Stomach (tissue), 9 donors: ENCODE data around the gene STT3A. TPM values are rescaled to one million over a fixed set of nuclear protein-coding genes. Genes with fewer than 3 reads are reported as not detected.

Source experiments
- DNase-seq, 2 donors: peaks; one replicate each; pipeline versions ENCODE4 v3.0.0 to v3.0.0-alpha.2; 2013 to 2019
- H3K27ac ChIP-seq, 5 donors: fragments of 200-600 bp in 4 of 5; sonication (generic) in 4 of 5; one replicate each; pipeline ENCODE4 v1.5.1; 2013 to 2019; ENCODE audit warnings: mild to moderate bottlenecking in 1 of 5, moderate library complexity in 1 of 5
- H3K27me3 ChIP-seq, 3 donors: fragments of 200-600 bp; sonication (generic); one replicate each; pipeline ENCODE4 v1.5.1; 2017 to 2019; ENCODE audit warnings: mixed run types in 1 of 3
- H3K36me3 ChIP-seq, 4 donors: fragments of 200-600 bp; sonication (generic); 1 replicate in 3 of 4; 2 replicates in 1 of 4; pipeline ENCODE4 v1.5.1; 2016 to 2019
- H3K4me1 ChIP-seq, 4 donors: fragments of 200-600 bp; sonication (generic); one replicate each; pipeline ENCODE4 v1.5.1; 2016 to 2019
- H3K4me3 ChIP-seq, 4 donors: fragments of 200-600 bp; sonication (generic) in 3 of 4; one replicate each; pipeline ENCODE4 v1.5.1; 2016 to 2019; ENCODE audit warnings: mild to moderate bottlenecking in 1 of 4
- H3K9me3 ChIP-seq, 4 donors: fragments of 200-600 bp; sonication (generic); one replicate each; pipeline ENCODE4 v1.5.1; 2016 to 2019
- CTCF ChIP-seq, 7 experiments: fragments of 450-650 bp in 4 of 7; fragments of 200-600 bp in 3 of 7; sonication (generic) in 3 of 7; IDR thresholded peaks; one replicate each; pipeline ENCODE4 v1.5.1; 2016 to 2019; ENCODE audit warnings: antibody characterized with exemption in 7 of 7, control low read depth in 2 of 7, mild to moderate bottlenecking in 1 of 7
- EP300 ChIP-seq: sonication (generic); formaldehyde crosslinking; IDR thresholded peaks from one replicate; pipeline ENCODE4 v1.6.1; 2017; ENCODE audit warnings: antibody characterized with exemption
- POLR2A ChIP-seq, 4 donors: fragments of 450-650 bp; IDR thresholded peaks; one replicate each; pipeline ENCODE4 v1.6.1; 2016; ENCODE audit warnings: antibody characterized with exemption in 4 of 4, control low read depth in 2 of 4, mild to moderate bottlenecking in 1 of 4, moderate library complexity in 1 of 4
- POLR2AphosphoS5 ChIP-seq, 3 donors: sonication (generic); formaldehyde crosslinking; IDR thresholded peaks; one replicate each; pipeline ENCODE4 v1.6.1; 2016; ENCODE audit warnings: antibody characterized with exemption in 3 of 3
- WGBS, 5 donors: extraction: QIAGEN DNeasy Blood & Tissue Kit in 3 of 5; methylation state at CpG; one replicate each; pipeline versions ENCODE4 v1.1.5 to v1.1.7; 2013 to 2018; 5-methylcytosine and 5-hydroxymethylcytosine counted together
- intact Hi-C: fragments of 100-400 bp; cut with DNase I; formaldehyde crosslinking; loops from one replicate; pipeline ENCODE4 v1.15.1; 2023; ENCODE audit warnings: low total_unique reads
- polyA plus RNA-seq, 3 donors: library from polyadenylated mRNA; stranded (reverse); fragments of 200-250 nt; gene quantifications; one replicate each; pipeline ENCODE4 v1.2.3, GENCODE V29; 2013
- small RNA-seq, 4 donors: library from RNA; depleted of rRNA; stranded (forward); fragments of <200 nt; gene quantifications; one replicate each; pipeline ENCODE3, GENCODE V24; 2016
- total RNA-seq, 5 donors: library from RNA; depleted of rRNA; stranded (reverse); fragments of >200 nt; gene quantifications; one replicate each; pipeline versions ENCODE4 v1.1.0 to v1.2.3, GENCODE V29; 2014 to 2016
- donor health status: healthy with polysubstance abuse.
- donor health status: Bipolar disorder and iron deficiency.
- donor health status: healthy.

STT3A gene
- total and polyA plus RNA-seq, 8 donors = 19.4 to 113 (median 34.9) TPM

DNA sequence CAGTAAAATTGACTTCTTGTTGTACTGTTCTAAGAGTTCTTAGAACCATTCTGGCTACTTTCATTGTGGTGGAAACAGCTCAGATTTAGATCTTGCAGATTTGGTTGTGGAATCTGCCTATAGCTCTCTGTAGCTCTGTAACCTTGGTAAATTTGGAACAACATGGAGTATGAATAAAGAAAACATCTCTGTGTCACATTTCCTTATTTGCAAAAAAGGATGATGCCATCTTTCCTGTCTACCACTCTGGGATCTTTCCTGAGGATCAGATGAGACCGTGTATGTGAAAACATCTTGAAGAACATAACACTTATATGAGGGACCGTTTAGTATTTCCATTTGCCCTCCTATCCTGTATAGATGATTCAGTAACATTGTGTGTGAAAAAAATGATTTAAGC is 78.9 kb downstream of the STT3A start:
- TF ChIP-seq CTCF (IDR thresholded peaks at IDR 0.05) (no peak), EP300 (no peak), POLR2AphosphoS5 (IDR thresholded peaks at IDR 0.05) (no peak), POLR2A (IDR thresholded peaks at IDR 0.05) (no peak)
- H3K4me3 ChIP-seq = no peak overlapping the region
- intact Hi-C loops = no loop called here
- peaks cover 0 to under 1% (median 0%) of the 10 kb centered on the region in 4 donors for H3K9me3 ChIP-seq
- H3K27ac ChIP-seq = no peak overlapping the region
- no peak for DNase-seq
- no peaks in the 10 kb centered on the region for H3K27me3 ChIP-seq
- H3K4me1 ChIP-seq = no peaks in the 10 kb centered on the region
- 84 to 97% (median 89%) methylated on average over 2 of the region's 2 CpGs for WGBS, 5 donors
- peaks cover 0 to 7% (median 6%) of the 10 kb centered on the region in 4 donors for H3K36me3 ChIP-seq

Small RNA genes lying within 50 kb of the gene (small RNA-seq; reads per million reads assigned to genes)
- gene RNU2-35P (0 reads per million in 4 donors), gene RNU6-1156P (0 reads per million in 4 donors)

Other genes starting within 250 kb of the STT3A start
- 10 to 100 TPM in 4 of 5 donors, under 1 TPM in 1; 0.87 to 94.5 (median 14.7) TPM for gene FEZ1, start 96.6 kb upstream of the STT3A start, total RNA-seq
- gene FEZ1, start 96.6 kb upstream of the STT3A start, polyA plus RNA-seq = 10 to 100 TPM; 13.2 to 19.2 (median 15.4) TPM
- 100 to 1,000 TPM in 4 of 5 donors, 10 to 100 TPM in 1; 52.5 to 169 (median 106) TPM for gene EI24, start 23.4 kb upstream of the STT3A start, total RNA-seq
- gene EI24, start 23.4 kb upstream of the STT3A start, polyA plus RNA-seq = 10 to 100 TPM; 42.8 to 70.1 (median 61.4) TPM
- 10 to 100 TPM in 1 of 5 donors, 1 to 10 TPM in 2, under 1 TPM in 1, not detected in 1; 0.14 to 19.3 (median 1.2) TPM for gene CHEK1, start 32.3 kb downstream of the STT3A start, total RNA-seq
- gene CHEK1, start 32.3 kb downstream of the STT3A start, polyA plus RNA-seq = 1 to 10 TPM; 3.4 to 5.2 (median 5.2) TPM
- gene ACRV1, start 88.0 kb downstream of the STT3A start, total RNA-seq = not detected
- not detected for gene ACRV1, start 88.0 kb downstream of the STT3A start, polyA plus RNA-seq
- not detected for gene PATE1, start 153.4 kb downstream of the STT3A start, total RNA-seq
- gene PATE1, start 153.4 kb downstream of the STT3A start, polyA plus RNA-seq = not detected
- not detected for gene PATE2, start 186.0 kb downstream of the STT3A start, total RNA-seq
- gene PATE2, start 186.0 kb downstream of the STT3A start, polyA plus RNA-seq = not detected
- not detected for gene PATE3, start 195.3 kb downstream of the STT3A start, total RNA-seq
- not detected for gene PATE3, start 195.3 kb downstream of the STT3A start, polyA plus RNA-seq
- gene PATE4, start 240.5 kb downstream of the STT3A start, total RNA-seq = not detected
- not detected for gene PATE4, start 240.5 kb downstream of the STT3A start, polyA plus RNA-seq